HCT116 (cell line): ENCODE data around the gene NRIP2. TPM values are rescaled to one million over a fixed set of nuclear protein-coding genes. Genes with fewer than 3 reads are reported as not detected.
"Not testable (repeated sequence)": the region's sequence is repeated elsewhere in the genome, so short reads cannot be mapped to it uniquely, and the experiment has no call there.

Experiments
- ATAC-seq: fragments of 200-7000 bp; cut with Tn5 transposase; 2 replicates; pipeline ENCODE4 v1.9.1; 2020; ENCODE audit warnings: mild to moderate bottlenecking, moderate library complexity
- BruUV-seq: library from RNA; stranded (reverse); fragments of 400-500 nt; replicated peaks from 2 replicates; lab custom pipeline; 2021; lab: Mats Ljungman, UMichigan
- CTCF ChIA-PET: fragments of 300-600 bp; sonication (Branson Sonifier 250); formaldehyde crosslinking; loops from one replicate; lab custom pipeline; 2021; ENCODE audit warnings: antibody characterized with exemption; lab: Charles Lee
- POLR2A ChIA-PET: fragments of 300-600, 350-600 bp; sonication (Branson Sonifier 250); formaldehyde crosslinking; loops from one replicate; lab custom pipeline; 2021; ENCODE audit warnings: antibody characterized with exemption; lab: Charles Lee
- RAD21 ChIA-PET, 2 experiments: fragments of 300-600 bp; sonication (Branson Sonifier 250); formaldehyde crosslinking; loops; one replicate each; lab custom pipeline; 2023; ENCODE audit warnings: low total read pairs in 2 of 2; ENCODE audit not compliant: uncharacterized antibody in 2 of 2, unreplicated experiment in 2 of 2, low non-redundant PET in 1 of 2; lab: Charles Lee
- DNase-seq: peaks from one replicate; pipeline ENCODE4 v3.0.0-alpha.2; 2010; ENCODE audit warnings: low read depth, low spot score
- H2AFZ ChIP-seq: fragments of 200-600 bp; shearing (Covaris generic), sonication (generic); 2 replicates; pipeline ENCODE4 v1.6.1; 2017; ENCODE audit warnings: low read depth, mixed run types, mixed read lengths, antibody characterized with exemption, low read length; ENCODE audit not compliant: poor library complexity, severe bottlenecking
- H3K27ac ChIP-seq: 2 replicates; pipeline ENCODE4 v1.5.1; 2012; ENCODE audit warnings: low read depth, low read length
- H3K27me3 ChIP-seq: fragments of 200-600 bp; sonication (generic); 2 replicates; pipeline ENCODE4 v1.6.1; 2016; ENCODE audit warnings: mixed run types, low read length, mixed read lengths; ENCODE audit not compliant: insufficient read depth
- H3K36me3 ChIP-seq, 2 experiments: fragments of 200-500 bp in 1 of 2; fragments of 200-600 bp in 1 of 2; sonication (Bioruptor generic) in 1 of 2; sonication (generic) in 1 of 2; 2 replicates each; pipeline versions ENCODE4 v1.5.1 to v1.6.1; 2014 to 2016; ENCODE audit warnings: low read length in 2 of 2, inconsistent platforms in 1 of 2, mixed read lengths in 1 of 2, mixed run types in 1 of 2; ENCODE audit not compliant: insufficient read depth in 2 of 2, control insufficient read depth in 1 of 2
- H3K4me1 ChIP-seq, 2 experiments: fragments of 200-600 bp in 1 of 2; sonication (generic) in 1 of 2; 2 replicates each; pipeline versions ENCODE4 v1.5.1 to v1.6.1; 2012 to 2017; ENCODE audit warnings: low read length in 2 of 2, inconsistent platforms in 1 of 2, mild to moderate bottlenecking in 1 of 2, mixed read lengths in 1 of 2, mixed run types in 1 of 2, moderate library complexity in 1 of 2; ENCODE audit not compliant: insufficient read depth in 2 of 2, control insufficient read depth in 1 of 2
- H3K4me2 ChIP-seq: fragments of 200-600 bp; sonication (generic); 2 replicates; pipeline ENCODE4 v1.6.1; 2017; ENCODE audit warnings: mixed run types, low read length, mixed read lengths
- H3K4me3 ChIP-seq, 2 experiments: fragments of 200-600 bp in 1 of 2; sonication (generic) in 1 of 2; replicated peaks in 1 of 2; 2 replicates each; pipeline ENCODE4 v1.5.1; 2011 to 2016; ENCODE audit warnings: low read length in 2 of 2, control low read depth in 1 of 2, low read depth in 1 of 2, mild to moderate bottlenecking in 1 of 2, mixed read lengths in 1 of 2, mixed run types in 1 of 2
- H3K79me2 ChIP-seq: fragments of 200-600 bp; sonication (generic); 2 replicates; pipeline ENCODE4 v1.6.1; 2017; ENCODE audit warnings: mild to moderate bottlenecking, mixed run types, low read length, moderate library complexity, mixed read lengths; ENCODE audit not compliant: insufficient read depth
- H3K9ac ChIP-seq: fragments of 200-600 bp; sonication (generic); 2 replicates; pipeline ENCODE4 v1.6.1; 2016; ENCODE audit warnings: low read length, mixed read lengths
- H3K9me2 ChIP-seq: fragments of 200-600 bp; sonication (generic), shearing (Covaris generic); 2 replicates; pipeline ENCODE4 v1.6.1; 2017; ENCODE audit warnings: mixed run types, mild to moderate bottlenecking, moderate library complexity; ENCODE audit not compliant: insufficient read depth
- H3K9me3 ChIP-seq, 2 experiments: fragments of 200-500 bp in 1 of 2; fragments of 200-600 bp in 1 of 2; sonication (Bioruptor generic) in 1 of 2; sonication (generic) in 1 of 2; 2 replicates each; pipeline ENCODE4 v1.6.1; 2014 to 2017; ENCODE audit warnings: low read length in 2 of 2, mixed read lengths in 2 of 2, inconsistent platforms in 1 of 2, low read depth in 1 of 2, mild to moderate bottlenecking in 1 of 2, mixed run types in 1 of 2, moderate library complexity in 1 of 2; ENCODE audit not compliant: control insufficient read depth in 1 of 2, insufficient read depth in 1 of 2
- H4K20me1 ChIP-seq: fragments of 200-600 bp; sonication (generic), shearing (Covaris generic); 2 replicates; pipeline ENCODE4 v1.6.1; 2017; ENCODE audit warnings: mixed run types, mild to moderate bottlenecking, moderate library complexity; ENCODE audit not compliant: insufficient read depth
- ATF3 ChIP-seq: IDR thresholded peaks from 2 replicates; pipeline ENCODE4 v1.6.1; 2012
- CBX3 ChIP-seq: IDR thresholded peaks from 2 replicates; pipeline ENCODE4 v1.6.1; 2012; ENCODE audit warnings: low read depth
- CEBPB ChIP-seq: IDR thresholded peaks from 2 replicates; pipeline ENCODE4 v1.6.1; 2012; ENCODE audit warnings: low read depth
- EGR1 ChIP-seq: IDR thresholded peaks from 2 replicates; pipeline ENCODE4 v1.6.1; 2012; ENCODE audit warnings: low read depth
- EZH2 ChIP-seq: fragments of 200-600 bp; sonication (generic); IDR thresholded peaks from 2 replicates; pipeline ENCODE4 v1.6.1; 2017; ENCODE audit warnings: antibody characterized with exemption, mixed run types
- FOSL1 ChIP-seq: IDR thresholded peaks from 2 replicates; pipeline ENCODE4 v1.6.1; 2012; ENCODE audit warnings: low read depth
- POLR2A ChIP-seq: IDR thresholded peaks from 2 replicates; pipeline ENCODE4 v1.7.0; 2011; ENCODE audit warnings: borderline replicate concordance; ENCODE audit not compliant: insufficient read depth, insufficient read length; ENCODE audit errors: extremely low read depth
- REST ChIP-seq: IDR thresholded peaks from 2 replicates; pipeline ENCODE4 v1.6.1; 2012; ENCODE audit warnings: low read depth
- SP1 ChIP-seq: IDR thresholded peaks from 2 replicates; pipeline ENCODE4 v1.6.1; 2012; ENCODE audit warnings: low read depth
- SRF ChIP-seq: IDR thresholded peaks from 2 replicates; pipeline ENCODE4 v1.6.1; 2012; ENCODE audit warnings: low read depth
- TCF7L2 ChIP-seq: IDR thresholded peaks from 2 replicates; pipeline ENCODE4 v1.7.0; 2011; ENCODE audit warnings: borderline replicate concordance, inconsistent platforms; ENCODE audit not compliant: insufficient read depth, insufficient read length; ENCODE audit errors: extremely low read depth
- YY1 ChIP-seq: IDR thresholded peaks from 2 replicates; pipeline ENCODE4 v1.6.1; 2011; ENCODE audit warnings: low read length, low read depth, moderate library complexity, mild to moderate bottlenecking; ENCODE audit not compliant: insufficient replicate concordance; ENCODE audit errors: extremely low read depth
- ZFX ChIP-seq: fragments of 450-650 bp; IDR thresholded peaks from 2 replicates; pipeline ENCODE4 v1.6.1; 2017
- ZNF274 ChIP-seq: fragments of 200-500 bp; sonication (Bioruptor generic); IDR thresholded peaks from 2 replicates; pipeline ENCODE4 v1.6.1; 2014; ENCODE audit warnings: mild to moderate bottlenecking, low read depth, low read length, inconsistent platforms
- intact Hi-C: fragments of 100-400 bp; cut with micrococcal nuclease; formaldehyde crosslinking; loops from 2 replicates; pipeline ENCODE4 v1.10.0; 2022
- total RNA-seq: library from RNA; stranded (reverse); gene quantifications from one replicate; pipeline ENCODE4 v1.2.1, GENCODE V29; 2021; ENCODE audit not compliant: unreplicated experiment

NRIP2 gene
- total RNA-seq, 1 experiment from 2014 or later: not detected

GRCh38 chr12:2863402-2863801 lies 28.6 kb upstream of the NRIP2 start:
- H3K9ac ChIP-seq, RAD21 ChIA-PET, BruUV-seq, H3K27ac ChIP-seq, H3K4me3 ChIP-seq, H3K9me3 ChIP-seq, POLR2A ChIA-PET, H3K79me2 ChIP-seq, H3K9me2 ChIP-seq, intact Hi-C loops, H3K4me1 ChIP-seq, H2AFZ ChIP-seq, DNase-seq, H4K20me1 ChIP-seq, ATAC-seq, H3K4me2 ChIP-seq, H3K27me3 ChIP-seq: not testable (repeated sequence)
- CTCF ChIA-PET: interaction anchor here (1.7 kb wide), 1 partner anchor 10 kb away, joined by 6 read pairs; no protein-coding TSS in a partner anchor
- H3K36me3 ChIP-seq: peaks cover 59 to 65% of the 10 kb centered on the region in 2 experiments

DNA sequence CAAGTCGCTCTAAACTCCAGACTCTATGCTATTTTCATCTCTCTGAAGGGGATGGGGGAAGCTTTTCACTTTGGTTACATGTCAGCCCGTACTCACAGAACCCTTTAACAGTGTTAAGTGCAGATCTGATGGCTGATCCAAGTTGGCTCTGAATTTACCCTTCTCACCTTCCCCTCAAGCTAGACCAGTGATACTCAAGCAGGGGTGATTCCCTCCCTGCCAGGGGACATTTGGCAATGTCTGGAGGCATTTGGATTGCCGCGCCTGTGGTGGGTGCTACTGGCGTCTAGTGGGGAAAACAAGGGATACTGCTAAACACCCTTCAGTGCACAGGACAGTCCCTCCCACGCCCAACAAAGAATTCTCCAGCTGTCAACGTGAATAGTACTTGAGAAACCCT lies 28.0 kb upstream of the NRIP2 start:
- Histone ChIP-seq H3K9ac (no peak overlapping the region), H3K4me2 (no peak overlapping the region), H3K4me3 (no peak overlapping the region), H3K27ac (no peak overlapping the region), H3K36me3 (peaks cover 59 to 65% of the 10 kb centered on the region in 2 experiments), H3K9me3 (no peaks in the 10 kb centered on the region), H2AFZ (no peak overlapping the region), H3K27me3 (no peaks in the 10 kb centered on the region), H3K9me2 (no peaks in the 10 kb centered on the region), H3K4me1 (no peaks in the 10 kb centered on the region), H4K20me1 (no peaks in the 10 kb centered on the region), H3K79me2 (no peaks in the 10 kb centered on the region)
- intact Hi-C loops: no loop called here
- ChIA-PET CTCF (interaction anchor here (1.0 kb wide), 1 partner anchor 9 kb away, joined by 4 read pairs; no protein-coding TSS in a partner anchor), RAD21 (no interaction called here), POLR2A (no interaction called here)
- ATAC-seq: no peak
- DNase-seq: no peak
- TF ChIP-seq YY1 (no peak), REST (no peak), FOSL1 (no peak), SP1 (no peak), ATF3 (no peak), ZNF274 (no peak), SRF (no peak), CEBPB (no peak), POLR2A (no peak), EGR1 (no peak), ZFX (no peak), TCF7L2 (no peak), CBX3 (no peak), EZH2 (no peak)
- no TSS peak for BruUV-seq
